CD4-positive, alpha-beta T cell (primary cell): ENCODE data around the gene MYBPH. TPM values are rescaled to one million over a fixed set of nuclear protein-coding genes. Genes with fewer than 3 reads are reported as not detected.

Experiments used
- ATAC-seq: fragments of 200-7000 bp; cut with Tn5 transposase; one replicate; pipeline ENCODE4 v1.10.0; 2022; ENCODE audit warnings: mild to moderate bottlenecking; ENCODE audit not compliant: poor library complexity
- CTCF ChIA-PET: fragments of 350-600 bp; sonication (Branson Sonifier 250); formaldehyde crosslinking; loops from one replicate; lab custom pipeline; 2021; ENCODE audit warnings: antibody characterized with exemption, inconsistent platforms; lab: Charles Lee
- POLR2A ChIA-PET: fragments of 350-600 bp; sonication (Branson Sonifier 250); formaldehyde crosslinking; loops from one replicate; lab custom pipeline; 2021; ENCODE audit warnings: antibody characterized with exemption, inconsistent platforms; lab: Charles Lee
- DNase-seq, 14 experiments: peaks; one replicate each; pipeline ENCODE4 v3.0.0-alpha.2; 2013 to 2020; ENCODE audit warnings: mixed read lengths in 2 of 14
- H3K27ac ChIP-seq, 2 donors: one replicate each; pipeline versions ENCODE4 v1.5.1 to v1.7.0; 2013; ENCODE audit warnings: low read length in 2 of 2, low read depth in 1 of 2, mild to moderate bottlenecking in 1 of 2
- H3K27me3 ChIP-seq, 2 experiments: 1 replicate in 1 of 2; 2 replicates in 1 of 2; pipeline versions ENCODE4 v1.6.1 to v1.7.0; 2013; ENCODE audit warnings: low read length in 2 of 2, control low read depth in 1 of 2, mild to moderate bottlenecking in 1 of 2, moderate library complexity in 1 of 2; ENCODE audit not compliant: insufficient read depth in 2 of 2, control insufficient read depth in 1 of 2
- H3K36me3 ChIP-seq: one replicate; pipeline ENCODE4 v1.6.1; 2013; ENCODE audit warnings: low read length, control low read depth; ENCODE audit not compliant: insufficient read depth
- H3K4me1 ChIP-seq: one replicate; pipeline ENCODE4 v1.6.1; 2013; ENCODE audit warnings: low read length, control low read depth; ENCODE audit not compliant: insufficient read depth
- H3K4me3 ChIP-seq: one replicate; pipeline ENCODE4 v1.5.1; 2013; ENCODE audit warnings: mild to moderate bottlenecking, low read length, moderate library complexity
- H3K9me3 ChIP-seq, 2 experiments: 1 replicate in 1 of 2; 2 replicates in 1 of 2; pipeline versions ENCODE4 v1.6.1 to v1.7.0; 2013; ENCODE audit warnings: low read length in 2 of 2, mild to moderate bottlenecking in 2 of 2, control low read depth in 1 of 2, moderate library complexity in 1 of 2; ENCODE audit not compliant: control insufficient read depth in 1 of 2, insufficient read depth in 1 of 2
- H3K27ac Mint-ChIP-seq: one replicate; pipeline ENCODE4 v1.8.0; 2020; ENCODE audit warnings: mixed read lengths
- H3K27me3 Mint-ChIP-seq: one replicate; pipeline ENCODE4 v1.8.0; 2021; ENCODE audit warnings: mixed read lengths
- H3K36me3 Mint-ChIP-seq: one replicate; pipeline ENCODE4 v1.8.0; 2021; ENCODE audit warnings: low read depth, mixed read lengths
- H3K4me1 Mint-ChIP-seq: one replicate; pipeline ENCODE4 v1.8.0; 2021; ENCODE audit warnings: low read depth, mixed read lengths
- H3K4me3 Mint-ChIP-seq: one replicate; pipeline ENCODE4 v1.8.0; 2020; ENCODE audit warnings: mild to moderate bottlenecking, mixed read lengths
- H3K9me3 Mint-ChIP-seq: one replicate; pipeline ENCODE4 v1.8.0; 2020; ENCODE audit warnings: mixed read lengths
- intact Hi-C, 2 experiments: fragments of 100-400 bp; cut with DNase I in 1 of 2; cut with micrococcal nuclease in 1 of 2; formaldehyde crosslinking; loops; one replicate each; pipeline versions ENCODE4 v1.15.1 to v1.9.0; 2023 to 2025; cut with DNase I, micrococcal nuclease
- total RNA-seq, 174 experiments: library from RNA in 2 of 174; stranded (reverse) in 2 of 174; gene quantifications; one replicate each; pipeline ENCODE4 v1.2.3 and lab custom pipeline; 2021 to 2026
- TF ChIP-seq, protein P1 (sequence below): fragments of 200-600 bp; IDR thresholded peaks from one replicate; pipeline ENCODE4 v1.8.0; 2022; ENCODE audit warnings: antibody characterized with exemption, mild to moderate bottlenecking

Gene MYBPH
- total RNA-seq, 2 experiments from 2014 or later, result not detected

DNA sequence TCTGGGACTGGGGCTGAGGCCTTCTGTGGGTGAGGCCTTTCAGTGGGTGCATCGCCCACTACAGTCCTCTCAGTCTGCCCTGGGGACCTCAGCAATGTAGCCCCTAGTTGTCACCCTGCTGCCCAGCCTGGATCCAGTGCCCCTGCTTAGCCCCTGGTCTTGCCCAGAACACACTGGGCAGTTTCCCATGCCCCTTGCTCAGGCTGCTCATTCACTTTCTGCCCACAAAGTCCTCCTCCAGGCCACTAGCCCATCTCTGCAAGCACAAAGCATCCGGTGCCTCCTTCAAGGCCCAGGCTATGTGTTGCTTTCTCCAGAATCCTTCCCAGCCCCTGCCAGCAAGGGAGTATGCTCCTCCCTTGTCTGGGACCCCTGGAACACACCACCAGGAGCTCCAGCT is 53.5 kb downstream of the MYBPH start:
- ATAC-seq, result no peak
- Histone ChIP-seq H3K36me3 (no peaks in the 10 kb centered on the region), H3K9me3 (peaks cover 0 to 11% of the 10 kb centered on the region in 2 experiments), H3K27me3 (peaks cover 44 to 77% of the 10 kb centered on the region in 2 experiments), H3K27ac (no peak overlapping the region), H3K4me3 (no peak overlapping the region), H3K4me1 (peaks cover 2% of the 10 kb centered on the region)
- peaks cover 86% of the 10 kb centered on the region for H3K27me3 Mint-ChIP-seq
- no peak overlapping the region for H3K27ac Mint-ChIP-seq
- TF ChIP-seq, protein P1, sequence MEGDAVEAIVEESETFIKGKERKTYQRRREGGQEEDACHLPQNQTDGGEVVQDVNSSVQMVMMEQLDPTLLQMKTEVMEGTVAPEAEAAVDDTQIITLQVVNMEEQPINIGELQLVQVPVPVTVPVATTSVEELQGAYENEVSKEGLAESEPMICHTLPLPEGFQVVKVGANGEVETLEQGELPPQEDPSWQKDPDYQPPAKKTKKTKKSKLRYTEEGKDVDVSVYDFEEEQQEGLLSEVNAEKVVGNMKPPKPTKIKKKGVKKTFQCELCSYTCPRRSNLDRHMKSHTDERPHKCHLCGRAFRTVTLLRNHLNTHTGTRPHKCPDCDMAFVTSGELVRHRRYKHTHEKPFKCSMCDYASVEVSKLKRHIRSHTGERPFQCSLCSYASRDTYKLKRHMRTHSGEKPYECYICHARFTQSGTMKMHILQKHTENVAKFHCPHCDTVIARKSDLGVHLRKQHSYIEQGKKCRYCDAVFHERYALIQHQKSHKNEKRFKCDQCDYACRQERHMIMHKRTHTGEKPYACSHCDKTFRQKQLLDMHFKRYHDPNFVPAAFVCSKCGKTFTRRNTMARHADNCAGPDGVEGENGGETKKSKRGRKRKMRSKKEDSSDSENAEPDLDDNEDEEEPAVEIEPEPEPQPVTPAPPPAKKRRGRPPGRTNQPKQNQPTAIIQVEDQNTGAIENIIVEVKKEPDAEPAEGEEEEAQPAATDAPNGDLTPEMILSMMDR, result no peak
- H3K4me1 Mint-ChIP-seq, result peaks cover 8% of the 10 kb centered on the region
- intact Hi-C loops, result no loop called here
- no peaks in the 10 kb centered on the region for H3K9me3 Mint-ChIP-seq
- ChIA-PET POLR2A (no interaction called here), CTCF (no interaction called here)
- H3K4me3 Mint-ChIP-seq, result no peak overlapping the region
- no peak for DNase-seq
- no peaks in the 10 kb centered on the region for H3K36me3 Mint-ChIP-seq

DNA sequence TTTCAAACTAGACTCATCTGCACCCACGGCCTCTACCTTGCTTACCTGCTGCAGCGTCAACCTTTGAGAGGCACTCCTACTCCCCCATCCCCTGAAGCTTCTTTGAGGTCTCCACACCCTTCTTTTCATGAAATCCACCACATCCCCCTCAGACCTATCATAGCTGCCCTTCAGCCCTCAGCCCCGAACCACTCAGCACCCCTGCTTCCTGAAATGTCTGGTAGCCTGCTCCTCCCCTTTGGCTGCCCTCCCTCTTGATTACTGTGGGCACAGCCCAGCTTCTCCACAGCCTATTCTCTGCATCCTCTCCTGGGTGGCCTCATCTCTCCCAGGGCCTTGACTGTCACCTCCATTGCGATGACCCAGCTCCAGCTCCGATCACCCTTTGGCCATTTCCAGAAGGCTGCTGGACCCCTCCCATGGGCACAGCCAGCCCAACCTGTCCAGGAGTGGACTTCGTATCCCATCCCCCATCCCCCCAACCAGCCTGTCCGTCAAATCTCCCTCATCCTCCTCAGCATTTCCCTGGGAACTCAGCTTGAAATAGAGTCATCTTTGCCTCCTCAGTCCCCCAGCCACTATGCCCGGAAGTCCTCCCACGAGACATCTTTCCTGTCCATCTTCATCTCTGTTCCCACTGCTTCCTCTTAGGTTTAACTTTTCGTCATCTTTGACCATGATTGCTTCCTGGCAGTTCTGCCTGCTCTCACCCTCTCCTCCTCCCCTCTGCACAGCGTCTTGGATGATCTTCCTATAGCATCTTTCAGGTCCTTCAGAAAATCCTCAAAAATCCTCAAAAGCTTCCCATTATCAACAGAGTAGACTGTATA is 54.2 kb downstream of the MYBPH start:
- no peak overlapping the region for H3K4me3 Mint-ChIP-seq
- POLR2A ChIA-PET, result no interaction called here
- intact Hi-C loops, result no loop called here

DNA sequence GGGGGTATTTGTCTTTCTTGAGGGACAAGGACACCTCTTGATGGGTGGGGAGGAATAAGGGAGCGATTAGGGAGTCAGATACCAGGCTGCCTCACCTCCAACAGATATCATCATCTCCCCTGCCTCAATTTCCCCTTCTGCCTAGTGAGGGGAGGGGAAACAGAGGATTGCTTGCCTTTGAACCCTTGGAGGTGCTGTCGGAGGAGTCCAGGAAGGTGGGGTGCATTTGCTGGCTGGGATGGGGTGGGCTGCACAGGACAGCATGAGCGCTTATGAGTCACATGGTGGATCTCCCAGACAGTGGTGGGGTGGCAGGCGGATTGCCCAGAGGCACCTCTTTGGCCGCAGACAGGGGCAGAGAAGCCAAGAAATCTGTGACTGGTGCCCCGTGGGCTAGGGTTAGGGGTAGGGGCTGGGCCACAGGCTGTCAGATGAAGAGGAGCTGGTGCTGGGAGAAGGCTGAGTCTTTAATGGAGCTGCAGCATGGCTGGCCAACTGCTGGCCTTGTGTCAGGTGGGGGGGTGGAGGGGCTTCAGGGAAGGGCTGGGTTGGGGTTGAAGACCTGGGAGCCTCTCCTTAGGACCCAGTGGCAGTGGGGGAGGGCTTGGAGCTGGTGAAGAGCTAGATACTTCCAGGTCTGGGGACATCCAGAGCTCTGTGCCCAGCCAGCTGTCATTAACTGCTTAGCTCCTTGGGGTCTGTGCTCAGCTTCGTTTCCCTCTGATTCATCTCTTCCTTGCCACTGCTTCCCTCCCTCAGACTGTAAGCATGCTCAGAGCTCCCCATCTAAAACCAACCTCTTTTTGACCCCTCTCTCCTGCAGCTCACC is 55.1 kb downstream of the MYBPH start:
- TF ChIP-seq, protein P1, result no peak
- no peaks in the 10 kb centered on the region for H3K36me3 ChIP-seq
- no peaks in the 10 kb centered on the region for H3K4me1 ChIP-seq
- no peak overlapping the region for H3K27ac ChIP-seq
- H3K27me3 Mint-ChIP-seq, result peaks cover 76% of the 10 kb centered on the region
- no peaks in the 10 kb centered on the region for H3K36me3 Mint-ChIP-seq
- no peak overlapping the region for H3K27ac Mint-ChIP-seq
- CTCF ChIA-PET, result no interaction called here
- H3K27me3 ChIP-seq, result peaks cover 36 to 67% of the 10 kb centered on the region in 2 experiments
- ATAC-seq (no peak), DNase-seq (no peak)
- no peak overlapping the region for H3K4me3 ChIP-seq
- intact Hi-C loops, result no loop called here
- peaks cover 5% of the 10 kb centered on the region for H3K4me1 Mint-ChIP-seq
- no peak overlapping the region for H3K4me3 Mint-ChIP-seq
- POLR2A ChIA-PET, result no interaction called here
- no peaks in the 10 kb centered on the region for H3K9me3 Mint-ChIP-seq
- peaks cover 0 to 11% of the 10 kb centered on the region in 2 experiments for H3K9me3 ChIP-seq

More for the DNA sequence above, 54.2 kb downstream of the MYBPH start:
- H3K27ac ChIP-seq, result no peak overlapping the region
- H3K36me3 ChIP-seq, result no peaks in the 10 kb centered on the region
- Mint-ChIP-seq H3K4me1 (peaks cover 5% of the 10 kb centered on the region), H3K9me3 (no peaks in the 10 kb centered on the region), H3K36me3 (no peaks in the 10 kb centered on the region), H3K27ac (no peak overlapping the region), H3K27me3 (peaks cover 85% of the 10 kb centered on the region)
- no peak overlapping the region for H3K4me3 ChIP-seq
- peaks cover 39 to 73% of the 10 kb centered on the region in 2 experiments for H3K27me3 ChIP-seq
- H3K9me3 ChIP-seq, result peaks cover 0 to 11% of the 10 kb centered on the region in 2 experiments
- TF ChIP-seq, protein P1, result no peak
- H3K4me1 ChIP-seq, result no peaks in the 10 kb centered on the region
- ATAC-seq (no peak), DNase-seq (peak in 1 of 14 experiments; percentile 20)
- CTCF ChIA-PET, result no interaction called here

Other genes with a start within 250 kb of the MYBPH start
- 10 to 100 TPM; 18.5 to 18.6 TPM for gene KLHL12, start 248.6 kb downstream of the MYBPH start, total RNA-seq
- gene ADIPOR1, start 217.5 kb downstream of the MYBPH start, total RNA-seq, result 10 to 100 TPM; 91.5 to 95.6 TPM
- 10 to 100 TPM; 42.1 to 47.4 TPM for gene CYB5R1, start 208.6 kb downstream of the MYBPH start, total RNA-seq
- gene TMEM183A, start 168.5 kb downstream of the MYBPH start, total RNA-seq, result 100 to 1,000 TPM; 187 to 194 TPM
- under 1 TPM; 0.93 to 0.98 TPM for gene PPFIA4, start 149.3 kb downstream of the MYBPH start, total RNA-seq
- gene MYOG, start 89.8 kb downstream of the MYBPH start, total RNA-seq, result not detected
- not detected for gene ADORA1, start 48.1 kb downstream of the MYBPH start, total RNA-seq
- gene CHI3L1, start 10.9 kb upstream of the MYBPH start, total RNA-seq, result not detected
- 1 to 10 TPM in 1 of 2 experiments, under 1 TPM in 1; 0.58 to 1.1 TPM for gene CHIT1, start 53.8 kb upstream of the MYBPH start, total RNA-seq
- 100 to 1,000 TPM; 802 to 849 TPM for gene BTG2, start 129.7 kb upstream of the MYBPH start, total RNA-seq
- gene FMOD, start 175.3 kb upstream of the MYBPH start, total RNA-seq, result not detected